HFFc6 (cell line): Measurements from ENCODE around the gene CAB39L. TPM values are rescaled to one million over a fixed set of nuclear protein-coding genes. Genes with fewer than 3 reads are reported as not detected.
"Not testable (repeated sequence)": the region's sequence is repeated elsewhere in the genome, so short reads cannot be mapped to it uniquely, and the experiment has no call there.

ENCODE experiments used
- DNase-seq: peaks from one replicate; pipeline ENCODE4 v3.0.0-alpha.2; 2018
- H3K27ac Mint-ChIP-seq: 2 replicates; pipeline ENCODE4 v1.8.0; 2020; ENCODE audit warnings: mild to moderate bottlenecking, mixed read lengths
- H3K27me3 Mint-ChIP-seq: 2 replicates; pipeline ENCODE4 v1.8.0; 2021; ENCODE audit warnings: mild to moderate bottlenecking, moderate library complexity, mixed read lengths; ENCODE audit not compliant: insufficient read depth
- H3K36me3 Mint-ChIP-seq: 2 replicates; pipeline ENCODE4 v1.8.0; 2021; ENCODE audit warnings: low read depth, mixed read lengths
- H3K4me1 Mint-ChIP-seq: 2 replicates; pipeline ENCODE4 v1.8.0; 2020; ENCODE audit warnings: low read depth, mixed read lengths
- H3K4me3 Mint-ChIP-seq: 2 replicates; pipeline ENCODE4 v1.8.0; 2020; ENCODE audit warnings: mild to moderate bottlenecking, moderate library complexity, mixed read lengths
- H3K9me3 Mint-ChIP-seq: 2 replicates; pipeline ENCODE4 v1.8.0; 2020; ENCODE audit warnings: mild to moderate bottlenecking, mixed read lengths
- CTCF ChIP-seq: fragments of 200-600 bp; sonication (generic); IDR thresholded peaks from 2 replicates; pipeline ENCODE4 v1.5.0; 2021; ENCODE audit warnings: antibody characterized with exemption, mild to moderate bottlenecking
- total RNA-seq, 6 experiments: library from RNA; stranded (reverse); fragmentation: NEBNext Ultra II Directional; extraction: Animal tissue kit (Norgen Biotek cat#: 25700); gene quantifications; 2 replicates in 1 of 6; 3 replicates in 5 of 6; pipeline ENCODE4 v1.2.3, GENCODE V29; 2021

CAB39L gene
- total RNA-seq, 6 experiments from 2014 or later, result 3.7 to 6.9 (median 5.9) TPM

- no peak for TF ChIP-seq CTCF
- H3K4me3 Mint-ChIP-seq, result no peak overlapping the region
- H3K9me3 Mint-ChIP-seq, result no peaks in the 10 kb centered on the region
- no peaks in the 10 kb centered on the region; the same call in 1 of the 2 replicates for H3K27me3 Mint-ChIP-seq
- DNase-seq, result no peak
- no peaks in the 10 kb centered on the region for H3K4me1 Mint-ChIP-seq
- H3K36me3 Mint-ChIP-seq, result no peaks in the 10 kb centered on the region
- H3K27ac Mint-ChIP-seq, result no peak overlapping the region
Measured at GRCh38 chr13:49330546-49330864, 113.4 kb downstream of the CAB39L start.

GRCh38 chr13:49329831-49330545, 113.9 kb downstream of the CAB39L start:
- no peaks in the 10 kb centered on the region for H3K4me1 Mint-ChIP-seq
- H3K9me3 Mint-ChIP-seq, result no peaks in the 10 kb centered on the region
- H3K27me3 Mint-ChIP-seq, result no peaks in the 10 kb centered on the region; the same call in 1 of the 2 replicates
- no peak for TF ChIP-seq CTCF
- H3K36me3 Mint-ChIP-seq, result no peaks in the 10 kb centered on the region
- no peak overlapping the region for H3K27ac Mint-ChIP-seq
- no peak for DNase-seq
- no peak overlapping the region for H3K4me3 Mint-ChIP-seq

GRCh38 chr13:49327145-49327544, 116.7 kb downstream of the CAB39L start:
- not testable (repeated sequence) for H3K9me3 Mint-ChIP-seq, H3K27me3 Mint-ChIP-seq, H3K4me1 Mint-ChIP-seq, DNase-seq, H3K27ac Mint-ChIP-seq, H3K4me3 Mint-ChIP-seq, H3K36me3 Mint-ChIP-seq

GRCh38 chr13:49326222-49326917, 117.5 kb downstream of the CAB39L start:
- Mint-ChIP-seq H3K27me3 (peaks cover 1% of the 10 kb centered on the region; the same call in 1 of the 2 replicates), H3K4me3 (no peak overlapping the region), H3K27ac (no peak overlapping the region), H3K9me3 (no peaks in the 10 kb centered on the region), H3K36me3 (no peaks in the 10 kb centered on the region), H3K4me1 (no peaks in the 10 kb centered on the region)
- DNase-seq, result no peak
- TF ChIP-seq CTCF, result no peak

- DNase-seq, result no peak
- Mint-ChIP-seq H3K4me3 (no peak overlapping the region), H3K36me3 (no peaks in the 10 kb centered on the region), H3K27me3 (peaks cover 1% of the 10 kb centered on the region; the same call in 1 of the 2 replicates), H3K27ac (no peak overlapping the region), H3K9me3 (no peaks in the 10 kb centered on the region), H3K4me1 (no peaks in the 10 kb centered on the region)
- no peak for TF ChIP-seq CTCF
Measured at GRCh38 chr13:49323344-49323743, 120.5 kb downstream of the CAB39L start.

GRCh38 chr13:49322702-49323101, 121.2 kb downstream of the CAB39L start:
- H3K27me3 Mint-ChIP-seq, result peaks cover 1% of the 10 kb centered on the region; the same call in 1 of the 2 replicates
- no peaks in the 10 kb centered on the region for H3K4me1 Mint-ChIP-seq
- no peak overlapping the region for H3K27ac Mint-ChIP-seq
- no peak overlapping the region for H3K4me3 Mint-ChIP-seq
- no peaks in the 10 kb centered on the region for H3K9me3 Mint-ChIP-seq
- no peak for DNase-seq
- TF ChIP-seq CTCF, result no peak
- H3K36me3 Mint-ChIP-seq, result no peaks in the 10 kb centered on the region
